Measurements from ENCODE around the gene SLC23A2.
A peak's percentile ranks its signal among the peaks of the same experiment; 100 is the strongest.
"Not testable (repeated sequence)": the region's sequence is repeated elsewhere in the genome, so short reads cannot be mapped to it uniquely, and the experiment has no call there.

The SLC23A2 gene

GRCh38 chr20:4922186-4922585, 79.1 kb downstream of the SLC23A2 start:
- no peak overlapping the region for H3K4me3 ChIP-seq (ENCODE audit: low read depth, low read length)
- no peak for TF ChIP-seq CTCF (IDR thresholded peaks at IDR 0.05; ENCODE audit: insufficient read depth, low read depth, low read length, missing control alignments)
- no peak for DNase-seq (ENCODE audit: low read depth)

DNA sequence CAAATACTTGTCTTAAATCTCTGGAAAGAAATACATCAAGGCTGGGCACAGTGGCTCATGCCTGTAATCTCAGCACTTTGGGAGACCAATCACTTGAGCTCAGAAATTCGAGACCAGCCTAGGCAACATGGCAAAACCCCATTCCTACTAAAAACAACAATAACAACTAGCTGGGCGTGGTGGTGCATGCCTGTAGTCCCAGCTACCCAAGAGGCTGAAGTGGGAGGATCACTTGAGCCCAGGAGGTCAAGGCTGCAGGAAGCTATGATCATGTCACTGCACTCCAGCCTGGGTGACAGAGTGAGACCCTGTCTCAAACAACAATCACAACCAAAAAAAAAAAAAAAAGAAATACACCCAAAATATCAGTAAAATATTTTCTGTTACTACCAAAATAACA, 80.0 kb downstream of the SLC23A2 start:
- H3K4me3 ChIP-seq (ENCODE audit: low read depth, low read length); DNase-seq (ENCODE audit: low read depth): not testable (repeated sequence)

DNA sequence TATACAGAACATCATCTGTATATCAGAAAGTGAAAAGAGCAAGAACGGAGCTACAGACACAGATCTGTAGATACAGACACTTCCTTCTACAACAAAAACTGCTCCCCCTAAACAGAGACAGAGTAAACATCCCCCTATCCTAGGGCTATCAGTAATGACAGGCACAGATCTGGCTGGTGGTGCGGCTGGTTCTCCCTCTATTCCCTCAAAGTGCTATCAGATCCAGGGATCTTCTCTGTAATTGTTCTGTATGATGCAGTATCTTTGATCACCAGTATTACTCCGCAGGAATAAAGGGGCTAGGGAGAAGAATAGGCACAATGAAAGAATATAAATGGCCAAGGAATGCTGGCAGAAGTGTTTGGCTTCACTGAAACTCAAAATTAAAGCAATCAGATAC, 80.7 kb downstream of the SLC23A2 start:
- H3K4me3 ChIP-seq (ENCODE audit: low read depth, low read length): no peak overlapping the region
- no peak for DNase-seq (ENCODE audit: low read depth)
- TF ChIP-seq CTCF (IDR thresholded peaks at IDR 0.05; ENCODE audit: insufficient read depth, low read depth, low read length, missing control alignments): no peak

DNA sequence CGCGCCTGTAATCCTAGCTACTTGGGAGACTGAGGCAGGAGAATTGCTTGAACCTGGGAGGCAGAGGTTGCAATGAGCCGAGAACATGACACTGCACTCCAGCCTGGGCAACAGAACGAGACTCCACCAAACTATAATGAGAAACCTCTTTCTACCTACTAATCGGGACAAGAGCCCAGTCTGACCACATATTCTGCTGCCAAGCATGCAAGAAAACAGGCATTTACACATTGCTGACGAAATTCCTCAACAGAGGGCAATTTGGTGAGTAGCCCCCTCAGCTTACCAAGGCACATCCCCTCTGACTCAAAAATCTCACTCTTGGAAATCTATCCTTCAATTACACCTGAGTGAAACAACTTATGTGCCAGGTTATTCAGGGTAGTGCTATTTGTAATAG, 81.2 kb downstream of the SLC23A2 start:
- no peak overlapping the region for H3K4me3 ChIP-seq (ENCODE audit: low read depth, low read length)
- no peak for TF ChIP-seq CTCF (IDR thresholded peaks at IDR 0.05; ENCODE audit: insufficient read depth, low read depth, low read length, missing control alignments)
- no peak for DNase-seq (ENCODE audit: low read depth)

GRCh38 chr20:4919047-4919704, 82.1 kb downstream of the SLC23A2 start:
- no peak for TF ChIP-seq CTCF (IDR thresholded peaks at IDR 0.05; ENCODE audit: insufficient read depth, low read depth, low read length, missing control alignments)
- no peak for DNase-seq (ENCODE audit: low read depth)
- no peak overlapping the region for H3K4me3 ChIP-seq (ENCODE audit: low read depth, low read length)

- peak; percentile 34 for DNase-seq (ENCODE audit: low read depth)
- no peak for TF ChIP-seq CTCF (IDR thresholded peaks at IDR 0.05; ENCODE audit: insufficient read depth, low read depth, low read length, missing control alignments)
- no peak overlapping the region for H3K4me3 ChIP-seq (ENCODE audit: low read depth, low read length)
Observed at GRCh38 chr20:4918473-4918872, 82.8 kb downstream of the SLC23A2 start.

DNA sequence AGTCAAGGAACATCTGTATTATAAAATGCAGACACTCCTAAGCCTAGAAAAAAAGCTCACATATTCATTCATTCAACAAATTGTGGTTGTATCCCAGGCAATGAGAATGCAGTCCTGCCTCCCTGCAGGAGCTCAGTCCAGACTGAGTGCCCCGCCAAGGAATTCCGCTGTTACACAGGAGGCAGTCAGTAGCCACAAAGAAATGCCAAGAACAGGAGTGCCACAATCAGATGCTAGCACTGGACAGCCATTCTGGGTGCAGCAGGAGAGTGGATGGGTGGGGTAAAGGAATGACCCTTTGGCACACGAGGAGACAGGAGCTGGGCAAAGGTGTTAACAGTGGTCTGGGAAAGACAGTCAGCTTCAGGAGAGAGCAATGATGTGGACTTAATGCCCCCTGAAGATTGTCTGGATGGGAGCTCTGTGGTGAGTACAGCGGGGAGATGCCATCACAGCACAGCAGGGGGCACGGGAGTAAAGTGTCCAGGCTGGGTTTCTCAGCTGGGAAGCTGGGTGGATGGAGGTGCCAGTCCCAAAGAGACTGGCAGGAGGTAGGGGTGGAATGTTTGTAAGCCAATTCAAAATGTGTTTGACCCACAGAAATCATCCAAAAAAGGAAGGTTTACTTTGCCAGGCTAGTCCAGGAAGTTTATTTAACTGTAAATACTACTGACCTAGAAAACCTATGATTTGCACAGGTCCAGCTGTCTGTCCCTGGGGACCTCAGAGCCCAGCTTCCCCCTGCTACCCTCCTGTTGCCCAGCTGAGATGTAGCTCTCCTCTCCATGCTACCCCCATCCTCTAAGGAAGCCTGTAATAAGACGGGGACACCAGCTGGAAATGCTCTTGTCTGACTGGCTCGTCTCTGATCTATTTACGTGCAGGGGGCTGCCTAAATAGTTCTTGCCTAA, 84.1 kb downstream of the SLC23A2 start:
- DNase-seq (ENCODE audit: low read depth): no peak
- TF ChIP-seq CTCF (IDR thresholded peaks at IDR 0.05; ENCODE audit: insufficient read depth, low read depth, low read length, missing control alignments): no peak
- no peak overlapping the region for H3K4me3 ChIP-seq (ENCODE audit: low read depth, low read length)

All from GM12865 (cell line).